Measurements from ENCODE around the gene SHC2.
A peak's percentile ranks its signal among the peaks of the same experiment; 100 is the strongest.
"Not testable (repeated sequence)": the region's sequence is repeated elsewhere in the genome, so short reads cannot be mapped to it uniquely, and the experiment has no call there.

SHC2 gene

GRCh38 chr19:468587-469256, 7.9 kb upstream of the SHC2 start:
- no peak for DNase-seq

GRCh38 chr19:467554-467953, 6.7 kb upstream of the SHC2 start:
- no peak for DNase-seq

- no peak for DNase-seq
These were observed 4.4 kb upstream of the SHC2 start for GRCh38 chr19:465056-465816.

GRCh38 chr19:464208-464545, 3.3 kb upstream of the SHC2 start:
- DNase-seq: no peak

- DNase-seq: no peak
These were observed 2.8 kb upstream of the SHC2 start for GRCh38 chr19:463483-464207.

GRCh38 chr19:461721-462551, 1.1 kb upstream of the SHC2 start:
- peak; percentile 83 for DNase-seq

- DNase-seq: peak; percentile 63
These were observed 915 bp downstream of the SHC2 start for GRCh38 chr19:459724-460511.

GRCh38 chr19:458091-459042, 2.5 kb downstream of the SHC2 start:
- no peak for DNase-seq

GRCh38 chr19:457636-458035, 3.2 kb downstream of the SHC2 start:
- DNase-seq: no peak

GRCh38 chr19:456547-457110, 4.2 kb downstream of the SHC2 start:
- no peak for DNase-seq

GRCh38 chr19:455851-456546, 4.8 kb downstream of the SHC2 start:
- DNase-seq: no peak

- no peak for DNase-seq
These were observed 5.7 kb downstream of the SHC2 start for GRCh38 chr19:455031-455705.

GRCh38 chr19:453606-454005, 7.2 kb downstream of the SHC2 start:
- DNase-seq: no peak

- no peak for DNase-seq
These were observed 8.0 kb downstream of the SHC2 start for GRCh38 chr19:452829-453228.

- DNase-seq: not testable (repeated sequence)
These were observed 9.8 kb downstream of the SHC2 start for GRCh38 chr19:450912-451481.

GRCh38 chr19:449916-450315, 10.9 kb downstream of the SHC2 start:
- DNase-seq: no peak

GRCh38 chr19:447816-448560, 12.8 kb downstream of the SHC2 start:
- no peak for DNase-seq

- DNase-seq: no peak
These were observed 13.8 kb downstream of the SHC2 start for GRCh38 chr19:447064-447426.
